ENCODE results near the gene INPP4B.

INPP4B gene

DNA sequence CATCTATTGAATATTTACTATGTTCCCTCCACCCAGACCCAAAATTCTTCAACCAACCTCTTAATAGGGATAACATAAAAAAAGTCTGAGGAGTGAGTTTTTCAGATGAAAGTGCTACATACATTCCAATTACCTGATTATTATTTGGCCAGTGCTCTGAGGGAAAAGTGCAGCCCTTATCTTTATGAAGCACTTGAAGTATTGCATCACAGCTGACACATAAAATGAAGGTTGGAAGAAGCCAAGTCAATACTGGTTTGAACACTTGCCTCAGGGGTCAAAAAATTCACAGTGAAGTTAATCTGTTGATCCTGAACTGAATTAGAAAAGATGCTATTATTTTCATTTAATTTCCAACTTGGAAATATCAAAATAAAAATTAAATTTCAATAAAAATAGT lies 498.9 kb downstream of the INPP4B start:
- no peaks in the 10 kb centered on the region for H3K27me3 ChIP-seq
- peaks cover 0 to 5% (median 2%) of the 10 kb centered on the region in 10 experiments; a peak in 6 of 20 replicates for H3K4me1 ChIP-seq
- H4K20me1 ChIP-seq = no peaks in the 10 kb centered on the region
- no peak overlapping the region for H3K4me3 ChIP-seq
- H3K4me2 ChIP-seq = no peak overlapping the region
- H3K9me3 ChIP-seq (replicated peaks in 1 of 11) = no peaks in the 10 kb centered on the region
- no peaks in the 10 kb centered on the region for H3K36me3 ChIP-seq
- H3K9ac ChIP-seq = no peak overlapping the region
- TF ChIP-seq Cebpa-rat (IDR thresholded peaks at IDR 0.05) = no peak
- H3K27ac ChIP-seq = no peak overlapping the region

- Histone ChIP-seq H3K36me3 (no peaks in the 10 kb centered on the region), H3K9me3 (replicated peaks in 1 of 11) (no peaks in the 10 kb centered on the region), H3K4me3 (no peak overlapping the region), H3K27me3 (no peaks in the 10 kb centered on the region), H4K20me1 (no peaks in the 10 kb centered on the region), H3K4me2 (no peak overlapping the region), H3K4me1 (no peaks in the 10 kb centered on the region), H3K9ac (no peak overlapping the region), H3K27ac (no peak overlapping the region)
- TF ChIP-seq Cebpa-rat (IDR thresholded peaks at IDR 0.05) = no peak
These were observed 500.2 kb downstream of the INPP4B start for GRCh38 chr4:142345924-142346323.

DNA sequence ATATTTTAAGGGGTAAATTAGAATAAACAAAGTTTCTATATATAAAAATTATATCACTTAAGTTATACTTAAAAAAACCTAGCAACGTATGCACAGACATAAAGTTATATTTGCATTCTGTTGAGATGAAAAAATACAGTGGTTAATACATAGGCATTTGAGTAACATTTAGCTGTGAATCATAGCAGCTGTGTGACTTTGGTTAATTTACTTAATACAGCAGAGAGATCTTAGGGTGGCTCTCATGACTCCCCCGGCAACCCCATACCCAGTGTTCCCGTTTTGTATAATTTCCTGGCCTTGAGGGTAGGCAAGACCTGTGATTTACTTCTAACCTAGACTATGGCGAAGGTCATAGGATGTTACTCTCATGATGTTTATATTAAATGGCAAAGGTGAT lies 504.8 kb downstream of the INPP4B start:
- Histone ChIP-seq H3K9me3 (replicated peaks in 1 of 11) (peaks cover 0 to 5% (median 4%) of the 10 kb centered on the region in 11 experiments; a peak in 15 of 22 replicates), H3K4me2 (no peak overlapping the region), H4K20me1 (no peaks in the 10 kb centered on the region), H3K27me3 (no peaks in the 10 kb centered on the region), H3K9ac (no peak overlapping the region), H3K27ac (no peak overlapping the region), H3K36me3 (no peaks in the 10 kb centered on the region), H3K4me1 (no peaks in the 10 kb centered on the region), H3K4me3 (no peak overlapping the region)
- TF ChIP-seq Cebpa-rat (IDR thresholded peaks at IDR 0.05) = no peak

DNA sequence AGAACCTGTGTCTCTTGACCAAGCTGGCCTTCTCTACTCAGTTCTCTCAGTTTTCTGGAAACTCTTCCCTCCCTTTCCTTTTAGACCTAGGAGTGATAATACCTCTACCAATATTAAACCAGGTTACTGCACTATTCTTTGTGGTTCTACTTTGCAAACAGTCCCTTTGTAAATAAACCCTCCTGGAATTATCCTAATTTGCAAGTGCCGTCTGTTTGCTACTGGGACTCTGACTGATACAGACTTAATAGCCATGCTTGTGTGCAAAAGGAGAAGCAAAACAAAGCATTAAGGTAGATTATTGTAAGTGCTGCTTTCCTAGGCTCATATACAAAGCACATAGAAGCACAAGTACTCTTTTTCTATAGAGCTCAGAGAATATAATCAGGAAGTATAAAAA lies 507.0 kb downstream of the INPP4B start:
- H3K9ac ChIP-seq = no peak overlapping the region
- no peak overlapping the region for H3K4me3 ChIP-seq
- peaks cover 0 to 13% (median 10%) of the 10 kb centered on the region in 11 experiments; a peak in 18 of 22 replicates for H3K9me3 ChIP-seq (replicated peaks in 1 of 11)
- H3K27ac ChIP-seq = no peak overlapping the region
- no peaks in the 10 kb centered on the region for H4K20me1 ChIP-seq
- H3K27me3 ChIP-seq = no peaks in the 10 kb centered on the region
- no peaks in the 10 kb centered on the region for H3K36me3 ChIP-seq
- no peak overlapping the region for H3K4me2 ChIP-seq
- no peak for TF ChIP-seq Cebpa-rat (IDR thresholded peaks at IDR 0.05)
- no peaks in the 10 kb centered on the region for H3K4me1 ChIP-seq

DNA sequence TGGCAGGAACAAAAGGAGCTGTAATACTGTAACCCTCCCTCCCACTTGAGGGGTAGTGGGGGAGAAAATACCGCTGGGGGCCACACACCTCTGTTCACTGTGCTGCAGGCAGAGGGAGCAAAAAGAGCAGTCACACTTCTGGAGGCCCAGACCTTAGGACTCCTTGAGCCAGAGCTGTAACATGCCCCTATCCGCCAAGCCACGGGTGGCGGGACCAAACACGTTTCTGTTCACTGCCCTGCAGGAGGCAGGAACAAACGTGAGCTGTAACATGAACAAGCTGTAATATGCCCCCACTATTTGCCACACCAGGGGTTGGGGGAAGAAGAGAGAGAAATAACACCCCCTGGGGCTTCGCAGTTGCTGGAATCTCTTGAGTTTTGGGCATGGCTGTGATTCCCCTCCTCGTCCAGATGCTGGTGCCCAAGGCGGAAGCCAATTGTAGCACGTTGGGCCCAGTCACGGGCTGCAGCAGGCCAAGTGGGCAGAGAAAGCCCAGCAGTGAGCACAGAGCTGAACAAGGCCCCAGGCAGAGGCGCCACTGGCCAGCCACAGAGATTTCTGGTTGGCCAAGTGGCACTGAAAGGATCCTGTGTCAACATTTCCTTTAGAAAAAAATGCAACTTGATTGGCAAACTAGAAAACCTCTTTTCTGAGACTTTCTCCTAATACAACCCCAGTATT lies 509.7 kb downstream of the INPP4B start:
- Histone ChIP-seq H3K36me3 (no peaks in the 10 kb centered on the region), H3K27me3 (no peaks in the 10 kb centered on the region), H3K9me3 (replicated peaks in 1 of 11) (peaks cover 0 to 13% (median 10%) of the 10 kb centered on the region in 11 experiments; a peak in 18 of 22 replicates), H3K9ac (no peak overlapping the region), H3K4me3 (no peak overlapping the region), H3K4me2 (no peak overlapping the region), H4K20me1 (no peaks in the 10 kb centered on the region), H3K4me1 (no peaks in the 10 kb centered on the region), H3K27ac (no peak overlapping the region)
- no peak for TF ChIP-seq Cebpa-rat (IDR thresholded peaks at IDR 0.05)

GRCh38 chr4:142334931-142335330 lies 511.2 kb downstream of the INPP4B start:
- H3K27ac ChIP-seq = no peak overlapping the region
- H3K9ac ChIP-seq = no peak overlapping the region
- H3K36me3 ChIP-seq = no peaks in the 10 kb centered on the region
- no peak for TF ChIP-seq Cebpa-rat (IDR thresholded peaks at IDR 0.05)
- H3K4me2 ChIP-seq = no peak overlapping the region
- peaks cover 0 to 13% (median 10%) of the 10 kb centered on the region in 11 experiments; a peak in 18 of 22 replicates for H3K9me3 ChIP-seq (replicated peaks in 1 of 11)
- no peaks in the 10 kb centered on the region for H4K20me1 ChIP-seq
- no peaks in the 10 kb centered on the region for H3K27me3 ChIP-seq
- H3K4me3 ChIP-seq = no peak overlapping the region
- no peaks in the 10 kb centered on the region for H3K4me1 ChIP-seq

DNA sequence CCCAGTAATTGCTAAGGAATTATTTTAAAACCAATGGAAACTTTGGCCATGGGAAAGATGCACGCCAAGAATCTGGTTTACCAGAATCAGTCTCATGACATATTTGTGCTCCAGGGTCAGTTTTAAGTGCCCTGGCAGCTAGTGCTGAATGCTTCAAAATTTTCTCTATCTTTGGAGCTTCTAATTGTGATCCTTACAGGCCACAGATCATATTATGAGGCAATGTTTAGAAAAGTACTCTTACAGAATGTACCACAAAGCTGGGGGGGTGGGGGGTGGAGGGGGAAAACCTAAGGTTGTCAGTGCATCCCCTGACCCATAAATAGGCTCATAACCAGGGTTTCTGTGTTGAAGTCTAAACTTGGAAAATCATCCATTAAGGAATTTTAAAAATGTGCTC lies 514.5 kb downstream of the INPP4B start:
- no peaks in the 10 kb centered on the region for H3K4me1 ChIP-seq
- no peak overlapping the region for H3K27ac ChIP-seq
- no peaks in the 10 kb centered on the region for H3K27me3 ChIP-seq
- H3K4me3 ChIP-seq = no peak overlapping the region
- H3K9me3 ChIP-seq (replicated peaks in 1 of 11) = peaks cover 0 to 11% (median 10%) of the 10 kb centered on the region in 11 experiments; a peak in 18 of 22 replicates
- no peak overlapping the region for H3K9ac ChIP-seq
- no peaks in the 10 kb centered on the region for H3K36me3 ChIP-seq
- H3K4me2 ChIP-seq = no peak overlapping the region
- no peak for TF ChIP-seq Cebpa-rat (IDR thresholded peaks at IDR 0.05)
- no peaks in the 10 kb centered on the region for H4K20me1 ChIP-seq

- H4K20me1 ChIP-seq = no peaks in the 10 kb centered on the region
- H3K27ac ChIP-seq = no peak overlapping the region
- H3K9me3 ChIP-seq (replicated peaks in 1 of 11) = peaks cover 0 to 6% (median 5%) of the 10 kb centered on the region in 11 experiments; a peak in 18 of 22 replicates
- H3K4me2 ChIP-seq = no peak overlapping the region
- no peak overlapping the region for H3K9ac ChIP-seq
- H3K4me3 ChIP-seq = no peak overlapping the region
- no peaks in the 10 kb centered on the region for H3K27me3 ChIP-seq
- TF ChIP-seq Cebpa-rat (IDR thresholded peaks at IDR 0.05) = no peak
- no peaks in the 10 kb centered on the region for H3K36me3 ChIP-seq
- no peaks in the 10 kb centered on the region for H3K4me1 ChIP-seq
These were observed 515.0 kb downstream of the INPP4B start for GRCh38 chr4:142331132-142331531.

- no peak overlapping the region for H3K27ac ChIP-seq
- no peak overlapping the region for H3K4me3 ChIP-seq
- TF ChIP-seq Cebpa-rat (IDR thresholded peaks at IDR 0.05) = no peak
- H3K4me1 ChIP-seq = no peaks in the 10 kb centered on the region
- no peaks in the 10 kb centered on the region for H3K9me3 ChIP-seq (replicated peaks in 1 of 11)
- no peak overlapping the region for H3K4me2 ChIP-seq
- no peaks in the 10 kb centered on the region for H3K36me3 ChIP-seq
- no peak overlapping the region for H3K9ac ChIP-seq
- no peaks in the 10 kb centered on the region for H4K20me1 ChIP-seq
- H3K27me3 ChIP-seq = no peaks in the 10 kb centered on the region
These were observed 515.8 kb downstream of the INPP4B start for GRCh38 chr4:142330311-142330710.

- no peaks in the 10 kb centered on the region for H3K27me3 ChIP-seq
- H3K4me2 ChIP-seq = no peak overlapping the region
- no peaks in the 10 kb centered on the region for H3K36me3 ChIP-seq
- H3K9ac ChIP-seq = no peak overlapping the region
- H3K9me3 ChIP-seq (replicated peaks in 1 of 11) = no peaks in the 10 kb centered on the region
- TF ChIP-seq Cebpa-rat (IDR thresholded peaks at IDR 0.05) = no peak
- no peak overlapping the region for H3K4me3 ChIP-seq
- no peaks in the 10 kb centered on the region for H4K20me1 ChIP-seq
- no peaks in the 10 kb centered on the region for H3K4me1 ChIP-seq
- H3K27ac ChIP-seq = no peak overlapping the region
These were observed 516.8 kb downstream of the INPP4B start for GRCh38 chr4:142329313-142329712.
